Left ventricle myocardium inferior (tissue), 1 donor: Measurements from ENCODE around the gene POLR3A. TPM values are rescaled to one million over a fixed set of nuclear protein-coding genes. Genes with fewer than 3 reads are reported as not detected.

Source experiments
- DNase-seq: peaks from one replicate; pipeline ENCODE4 v3.0.0-alpha.2; 2020
- H3K27ac ChIP-seq: fragments of 200-600 bp; replicated peaks from 2 replicates; pipeline ENCODE4 v1.8.0; 2021
- H3K27me3 ChIP-seq: fragments of 200-600 bp; 2 replicates; pipeline ENCODE4 v1.8.0; 2021; ENCODE audit warnings: low read depth
- H3K36me3 ChIP-seq: fragments of 200-600 bp; 2 replicates; pipeline ENCODE4 v1.8.0; 2021
- H3K4me1 ChIP-seq: fragments of 200-600 bp; 2 replicates; pipeline ENCODE4 v1.8.0; 2021
- H3K4me3 ChIP-seq: fragments of 200-600 bp; 2 replicates; pipeline ENCODE4 v1.8.0; 2021; ENCODE audit warnings: mild to moderate bottlenecking, moderate library complexity
- H3K9me3 ChIP-seq: fragments of 200-600 bp; replicated peaks from 2 replicates; pipeline ENCODE4 v1.8.0; 2021
- CTCF ChIP-seq: fragments of 200-600 bp; IDR thresholded peaks from 2 replicates; pipeline ENCODE4 v1.8.0; 2021; ENCODE audit warnings: antibody characterized with exemption, mild to moderate bottlenecking, borderline replicate concordance
- intact Hi-C: fragments of 100-400 bp; cut with micrococcal nuclease; formaldehyde crosslinking; loops from one replicate; pipeline ENCODE4 v1.11.0; 2022
- total RNA-seq: library from RNA; stranded (reverse); fragmentation: NEBNext Ultra II Directional; extraction: Animal tissue kit (Norgen Biotek cat#: 25700); gene quantifications from one replicate; pipeline ENCODE4 v1.2.1, GENCODE V29; 2021
- donor health status: DM: no; HTN: yes; CAD: no; lungs with severe emphysema.

Gene POLR3A
- total RNA-seq, 1 donor from 2014 or later = 8.2 TPM

GRCh38 chr10:78035437-78035836 is 6.1 kb upstream of the POLR3A start:
- no peak for DNase-seq
- H3K4me3 ChIP-seq = no peak overlapping the region
- no peak overlapping the region for H3K27ac ChIP-seq
- no peaks in the 10 kb centered on the region for H3K27me3 ChIP-seq
- TF ChIP-seq CTCF = no peak
- no peaks in the 10 kb centered on the region for H3K9me3 ChIP-seq
- H3K36me3 ChIP-seq = peaks cover 54% of the 10 kb centered on the region
- intact Hi-C loops = no loop called here
- H3K4me1 ChIP-seq = peaks cover 49% of the 10 kb centered on the region

- Histone ChIP-seq H3K27me3 (no peaks in the 10 kb centered on the region), H3K4me3 (peak overlapping the region; percentile 75), H3K4me1 (peaks cover 50% of the 10 kb centered on the region), H3K27ac (peak overlapping the region; percentile 73), H3K9me3 (no peaks in the 10 kb centered on the region), H3K36me3 (peaks cover 50% of the 10 kb centered on the region)
- DNase-seq = no peak
- intact Hi-C loops = no loop called here
- no peak for TF ChIP-seq CTCF
Measured at GRCh38 chr10:78035025-78035424, 5.7 kb upstream of the POLR3A start.

- Histone ChIP-seq H3K4me1 (peaks cover 51% of the 10 kb centered on the region), H3K36me3 (peaks cover 38% of the 10 kb centered on the region), H3K4me3 (peak within 1 kb of the TSS; percentile 75), H3K9me3 (no peaks in the 10 kb centered on the region), H3K27ac (peak within 1 kb of the TSS; percentile 73), H3K27me3 (no peaks in the 10 kb centered on the region)
- DNase-seq = peak; percentile 94
- TF ChIP-seq CTCF = no peak
- intact Hi-C loops = no loop called here
Measured at GRCh38 chr10:78033637-78034470, 4.5 kb upstream of the POLR3A start, which contains the start of gene RPS24. Gene RPS24, plus strand, starts transcription at chr10:78033863. Its CDS starts 39 bp downstream, at chr10:78033902.

GRCh38 chr10:78033387-78033636 is 4.0 kb upstream of the POLR3A start:
- intact Hi-C loops = no loop called here
- H3K27me3 ChIP-seq = no peaks in the 10 kb centered on the region
- DNase-seq = no peak
- peak overlapping the region; percentile 73 for H3K27ac ChIP-seq
- peaks cover 57% of the 10 kb centered on the region for H3K4me1 ChIP-seq
- H3K4me3 ChIP-seq = peak overlapping the region; percentile 75
- no peaks in the 10 kb centered on the region for H3K9me3 ChIP-seq
- H3K36me3 ChIP-seq = peaks cover 33% of the 10 kb centered on the region
- TF ChIP-seq CTCF = no peak

- no peak for TF ChIP-seq CTCF
- peaks cover 30% of the 10 kb centered on the region for H3K4me1 ChIP-seq
- no peak for DNase-seq
- no peaks in the 10 kb centered on the region for H3K9me3 ChIP-seq
- intact Hi-C loops = no loop called here
- peak overlapping the region; percentile 90 for H3K4me3 ChIP-seq
- H3K27me3 ChIP-seq = no peaks in the 10 kb centered on the region
- peaks cover 25% of the 10 kb centered on the region for H3K36me3 ChIP-seq
- H3K27ac ChIP-seq = peak overlapping the region; percentile 91
Measured at GRCh38 chr10:78028438-78029268, 662 bp downstream of the POLR3A start.
